K562 (cell line): ENCODE data around the gene BICC1. TPM values are rescaled to one million over a fixed set of nuclear protein-coding genes. Genes with fewer than 3 reads are reported as not detected.

ENCODE experiments used
- ATAC-seq: fragments of 200-7000 bp; cut with Tn5 transposase; 3 replicates; pipeline ENCODE4 v1.9.1; 2020; ENCODE audit warnings: moderate library complexity
- BruUV-seq: library from RNA; stranded (reverse); fragments of 400-500 nt; replicated peaks from 2 replicates; lab custom pipeline; 2021; lab: Mats Ljungman, UMichigan
- CTCF ChIA-PET: fragments of 300-600 bp; formaldehyde crosslinking; extraction: SDS; loops from one replicate; lab custom pipeline; 2021; ENCODE audit warnings: low intra/inter-chr PET ratio; lab: Yijun Ruan, JAX
- POLR2A ChIA-PET: fragments of 300-600, 350-650 bp; sonication (Branson Sonifier 250); formaldehyde crosslinking; extraction: SDS; loops from one replicate; lab custom pipeline; 2021; ENCODE audit warnings: antibody characterized with exemption, inconsistent platforms; lab: Yijun Ruan, JAX
- DNase-seq, 4 experiments: peaks; one replicate each; pipeline versions ENCODE4 v3.0.0 to v3.0.0-alpha.2; 2011 to 2018; ENCODE audit warnings: low spot score in 3 of 4, mixed read lengths in 3 of 4; ENCODE audit errors: extremely low read depth in 1 of 4
- FAIRE-seq: peaks from 2 replicates; lab custom pipeline; 2011; peaks lifted over from hg19 to GRCh38; lab: Jason Lieb, UNC
- H2AFZ ChIP-seq: 2 replicates; pipeline ENCODE4 v1.6.0; 2011; ENCODE audit warnings: low read depth, low read length, control low read depth, inconsistent platforms
- H3K27ac ChIP-seq: fragments of 200-600 bp; 3 replicates; pipeline ENCODE4 v1.8.0; 2011; ENCODE audit warnings: low read depth, mild to moderate bottlenecking, control low read depth, inconsistent platforms, low read length, moderate library complexity, mixed read lengths; ENCODE audit errors: extremely low read depth
- H3K27me3 ChIP-seq, 2 experiments: fragments of 300-600 bp in 1 of 2; 2 replicates in 1 of 2; 3 replicates in 1 of 2; pipeline versions ENCODE4 v1.6.0 to v1.8.0; 2011; ENCODE audit warnings: inconsistent platforms in 2 of 2, low read length in 2 of 2, mild to moderate bottlenecking in 1 of 2, mixed read lengths in 1 of 2, moderate library complexity in 1 of 2; ENCODE audit not compliant: control insufficient read depth in 2 of 2, insufficient read depth in 2 of 2
- H3K36me3 ChIP-seq: fragments of 300-600 bp; 3 replicates; pipeline ENCODE4 v1.8.0; 2011; ENCODE audit warnings: mild to moderate bottlenecking, low read length, inconsistent platforms; ENCODE audit not compliant: control insufficient read depth, insufficient read depth
- H3K4me1 ChIP-seq, 2 experiments: fragments of 200-600 bp in 1 of 2; replicated peaks in 1 of 2; 2 replicates in 1 of 2; 3 replicates in 1 of 2; pipeline versions ENCODE4 v1.5.1 to v1.8.0; 2011; ENCODE audit warnings: inconsistent platforms in 2 of 2, low read length in 2 of 2, mild to moderate bottlenecking in 1 of 2, mixed read lengths in 1 of 2, moderate library complexity in 1 of 2; ENCODE audit not compliant: control insufficient read depth in 2 of 2, insufficient read depth in 2 of 2
- H3K4me2 ChIP-seq: 2 replicates; pipeline ENCODE4 v1.6.1; 2011; ENCODE audit warnings: low read length, control low read depth, inconsistent platforms, mixed read lengths; ENCODE audit not compliant: insufficient read depth
- H3K4me3 ChIP-seq: fragments of 200-600 bp; sonication (generic), shearing (Covaris generic); 2 replicates; pipeline ENCODE4 v1.5.1; 2016; ENCODE audit warnings: control low read depth, inconsistent platforms
- H3K79me2 ChIP-seq: fragments of 200-600 bp; 3 replicates; pipeline ENCODE4 v1.8.0; 2011; ENCODE audit warnings: low read length, inconsistent platforms; ENCODE audit not compliant: control insufficient read depth, insufficient read depth
- H3K9ac ChIP-seq, 2 experiments: 2 replicates each; pipeline versions ENCODE4 v1.6.0 to v1.6.1; 2011; ENCODE audit warnings: low read depth in 2 of 2, low read length in 2 of 2, control low read depth in 1 of 2, inconsistent platforms in 1 of 2, mild to moderate bottlenecking in 1 of 2, mixed read lengths in 1 of 2; ENCODE audit not compliant: insufficient read depth in 1 of 2
- H3K9me1 ChIP-seq: one replicate; pipeline ENCODE4 v1.6.0; 2011; ENCODE audit warnings: inconsistent platforms, mild to moderate bottlenecking, low read length, moderate library complexity; ENCODE audit not compliant: control insufficient read depth, insufficient read depth
- H3K9me3 ChIP-seq: replicated peaks from 2 replicates; pipeline ENCODE4 v1.5.1; 2011; ENCODE audit warnings: low read depth, low read length, inconsistent platforms; ENCODE audit not compliant: control insufficient read depth, insufficient read depth
- H4K20me1 ChIP-seq: replicated peaks from 2 replicates; pipeline ENCODE4 v1.6.1; 2011; ENCODE audit warnings: low read length, inconsistent platforms, mixed read lengths; ENCODE audit not compliant: control insufficient read depth, insufficient read depth
- ILK ChIP-seq: fragments of 450-650 bp; IDR thresholded peaks from 2 replicates; pipeline ENCODE4 v1.6.1; 2016; ENCODE audit warnings: missing genetic modification characterization, low read depth, mild to moderate bottlenecking, missing compliant biosample characterization, moderate library complexity, borderline replicate concordance
- ZNF444 ChIP-seq: fragments of 250-450 bp; sonication (Bioruptor Pico); IDR thresholded peaks from 2 replicates; pipeline ENCODE4 v1.4.0; 2020; ENCODE audit warnings: mild to moderate bottlenecking, moderate library complexity
- WGBS: fragments of 100-300 bp; shearing (Covaris generic); methylation state at CpG from one replicate; pipeline ENCODE4 v1.1.6; 2016; ENCODE audit warnings: low coverage, mixed read lengths; ENCODE audit not compliant: insufficient coverage; ENCODE audit errors: missing lambda C conversion rate; 5-methylcytosine and 5-hydroxymethylcytosine counted together
- in situ Hi-C: fragments of 300-500 bp; cut with MboI; formaldehyde crosslinking; loops from 4 replicates; pipeline ENCODE4 v1.15.0; 2018; ENCODE audit warnings: inconsistent platforms, mixed read lengths
- intact Hi-C: fragments of 100-400 bp; cut with micrococcal nuclease; formaldehyde crosslinking; loops from 2 replicates; pipeline ENCODE4 v1.14.2; 2022
- polyA plus RNA-seq, 8 experiments: library from polyadenylated mRNA; depleted of rRNA in 4 of 8; stranded (reverse) in 5 of 8; unstranded in 3 of 8; fragments of >200 nt; fragmentation: Nextera tagmentation in 2 of 8; fragmentation: Illumina TruSeq in 1 of 8; extraction: Ambion mirVana in 2 of 8; extraction: Trizol in 1 of 8; gene quantifications; 2 replicates each; pipeline versions ENCODE4 v1.2.1 to v1.2.3, GENCODE V29; 2011 to 2014; ENCODE audit warnings: inconsistent platforms in 1 of 8, missing spikeins in 1 of 8
- total RNA-seq, 7 experiments: library from RNA; depleted of rRNA in 6 of 7; stranded (reverse); fragments of >200 nt in 6 of 7; fragmentation: Illumina TruSeq in 2 of 7; extraction: Trizol in 2 of 7; gene quantifications; 2 replicates each; pipeline versions ENCODE4 v1.2.1 to v1.2.3, GENCODE V29; 2011 to 2021; ENCODE audit warnings: low replicate concordance in 1 of 7
- TF ChIP-seq, protein P1 (sequence below): sonication (generic); formaldehyde crosslinking; IDR thresholded peaks from 2 replicates; pipeline ENCODE4 v1.8.1; 2023; ENCODE audit warnings: mild to moderate bottlenecking, missing genetic modification reagents

BICC1 gene
- total and polyA plus RNA-seq, 9 of the 15 experiments (the other 6 are each of a cell fraction or from before 2014, with no cell fraction given) = not detected

DNA sequence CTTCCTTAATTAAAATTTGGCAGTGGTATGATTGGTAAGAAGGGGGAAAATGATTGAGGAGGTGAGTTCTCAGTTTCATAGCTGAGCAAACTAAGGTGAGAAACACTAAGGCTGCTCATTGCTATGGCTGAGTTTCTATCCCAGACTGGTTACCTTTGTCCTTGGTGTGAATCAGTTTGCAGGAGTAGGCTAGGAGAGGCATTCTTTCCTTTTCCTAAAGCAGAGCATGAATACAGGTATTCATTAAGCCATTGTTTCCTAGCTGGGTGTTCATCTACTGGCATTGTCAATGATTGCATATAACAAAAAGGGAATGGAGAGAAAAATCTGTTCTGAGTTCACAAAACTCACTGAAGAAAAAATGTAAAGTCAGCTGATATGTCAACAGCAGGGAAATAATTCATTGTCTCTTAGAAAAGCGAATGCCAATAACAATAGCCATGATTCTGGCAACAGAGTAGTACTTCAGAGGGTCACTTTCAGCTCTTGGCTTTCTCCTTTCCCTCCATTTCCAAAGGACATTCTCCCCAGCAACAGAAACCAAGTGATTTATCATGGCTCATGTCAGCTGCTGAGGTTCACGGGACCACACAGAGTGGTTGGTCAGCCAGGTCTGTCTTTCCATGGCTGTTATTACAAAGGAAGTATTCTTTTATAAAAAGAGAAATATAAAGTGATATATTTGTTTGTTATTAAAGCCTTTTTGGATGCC, 234.0 kb downstream of the BICC1 start:
- Histone ChIP-seq H3K4me3 (no peak overlapping the region), H3K4me2 (no peak overlapping the region), H2AFZ (no peak overlapping the region), H3K79me2 (no peaks in the 10 kb centered on the region), H4K20me1 (no peaks in the 10 kb centered on the region), H3K36me3 (no peaks in the 10 kb centered on the region), H3K9me1 (no peaks in the 10 kb centered on the region), H3K27ac (no peak overlapping the region), H3K27me3 (no peaks in the 10 kb centered on the region), H3K9ac (no peak overlapping the region), H3K4me1 (no peaks in the 10 kb centered on the region), H3K9me3 (no peaks in the 10 kb centered on the region)
- WGBS = 0% methylated on average over 2 of the region's 2 CpGs
- DNase-seq = no peak
- CTCF ChIA-PET = no interaction called here
- no peak for ATAC-seq
- FAIRE-seq = no peak
- in situ Hi-C loops (no loop called here), intact Hi-C loops (no loop called here)
- POLR2A ChIA-PET = interaction anchor here (0.7 kb wide), 1 partner anchor 11 kb away, joined by 3 read pairs; no protein-coding TSS in a partner anchor
- BruUV-seq = no TSS peak
- TF ChIP-seq, protein P1, sequence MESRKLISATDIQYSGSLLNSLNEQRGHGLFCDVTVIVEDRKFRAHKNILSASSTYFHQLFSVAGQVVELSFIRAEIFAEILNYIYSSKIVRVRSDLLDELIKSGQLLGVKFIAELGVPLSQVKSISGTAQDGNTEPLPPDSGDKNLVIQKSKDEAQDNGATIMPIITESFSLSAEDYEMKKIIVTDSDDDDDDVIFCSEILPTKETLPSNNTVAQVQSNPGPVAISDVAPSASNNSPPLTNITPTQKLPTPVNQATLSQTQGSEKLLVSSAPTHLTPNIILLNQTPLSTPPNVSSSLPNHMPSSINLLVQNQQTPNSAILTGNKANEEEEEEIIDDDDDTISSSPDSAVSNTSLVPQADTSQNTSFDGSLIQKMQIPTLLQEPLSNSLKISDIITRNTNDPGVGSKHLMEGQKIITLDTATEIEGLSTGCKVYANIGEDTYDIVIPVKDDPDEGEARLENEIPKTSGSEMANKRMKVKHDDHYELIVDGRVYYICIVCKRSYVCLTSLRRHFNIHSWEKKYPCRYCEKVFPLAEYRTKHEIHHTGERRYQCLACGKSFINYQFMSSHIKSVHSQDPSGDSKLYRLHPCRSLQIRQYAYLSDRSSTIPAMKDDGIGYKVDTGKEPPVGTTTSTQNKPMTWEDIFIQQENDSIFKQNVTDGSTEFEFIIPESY (CRISPR knock-in tag) = no peak
- TF ChIP-seq ZNF444 (CRISPR knock-in tag) = no peak
- no peak for TF ChIP-seq ILK (tag)
